GM23248 (cell line): ENCODE data around the gene LHB. TPM values are rescaled to one million over a fixed set of nuclear protein-coding genes. Genes with fewer than 3 reads are reported as not detected.

Experiments
- DNase-seq: peaks from one replicate; pipeline ENCODE4 v3.0.0-alpha.2; 2015
- H2AFZ ChIP-seq: fragments of 200-600 bp; sonication (generic); 2 replicates; pipeline ENCODE4 v1.6.1; 2016; ENCODE audit warnings: antibody characterized with exemption
- H3F3A ChIP-seq: fragments of 200-600 bp; sonication (generic); 2 replicates; pipeline ENCODE4 v1.6.1; 2016; ENCODE audit warnings: mild to moderate bottlenecking, antibody characterized with exemption, mixed run types; ENCODE audit not compliant: insufficient read depth
- H3K27ac ChIP-seq: fragments of 200-600 bp; sonication (generic); 2 replicates; pipeline ENCODE4 v1.5.1; 2016; ENCODE audit warnings: mild to moderate bottlenecking
- H3K27me3 ChIP-seq: fragments of 200-600 bp; sonication (generic); replicated peaks from 2 replicates; pipeline ENCODE4 v1.6.1; 2016; ENCODE audit warnings: mild to moderate bottlenecking; ENCODE audit not compliant: insufficient read depth
- H3K36me3 ChIP-seq: fragments of 200-600 bp; sonication (generic); 2 replicates; pipeline ENCODE4 v1.6.1; 2016; ENCODE audit warnings: low read depth, mild to moderate bottlenecking
- H3K4me1 ChIP-seq: fragments of 200-600 bp; sonication (generic); 2 replicates; pipeline ENCODE4 v1.6.1; 2016; ENCODE audit warnings: mild to moderate bottlenecking; ENCODE audit not compliant: insufficient read depth
- H3K4me2 ChIP-seq: fragments of 200-600 bp; sonication (generic); one replicate; pipeline ENCODE4 v1.6.1; 2016; ENCODE audit warnings: mild to moderate bottlenecking; ENCODE audit not compliant: unreplicated experiment
- H3K4me3 ChIP-seq: fragments of 200-600 bp; sonication (generic); 2 replicates; pipeline ENCODE4 v1.5.1; 2016; ENCODE audit warnings: mild to moderate bottlenecking
- H3K79me2 ChIP-seq: fragments of 200-600 bp; sonication (generic); 2 replicates; pipeline ENCODE4 v1.6.1; 2016; ENCODE audit warnings: mild to moderate bottlenecking; ENCODE audit not compliant: insufficient read depth
- H3K9ac ChIP-seq: fragments of 200-600 bp; sonication (generic); 2 replicates; pipeline ENCODE4 v1.6.1; 2016; ENCODE audit warnings: mild to moderate bottlenecking
- H3K9me2 ChIP-seq: fragments of 200-600 bp; sonication (generic); 2 replicates; pipeline ENCODE4 v1.6.1; 2016; ENCODE audit warnings: mixed run types, mild to moderate bottlenecking, moderate library complexity; ENCODE audit not compliant: insufficient read depth
- H3K9me3 ChIP-seq: fragments of 200-600 bp; sonication (generic); one replicate; pipeline ENCODE4 v1.6.1; 2017; ENCODE audit warnings: low read depth
- H4K20me1 ChIP-seq: fragments of 200-600 bp; sonication (generic); 2 replicates; pipeline ENCODE4 v1.6.0; 2016; ENCODE audit not compliant: insufficient read depth
- EZH2 ChIP-seq: fragments of 200-600 bp; sonication (generic); IDR thresholded peaks from 2 replicates; pipeline ENCODE4 v1.6.1; 2018; ENCODE audit warnings: antibody characterized with exemption, mild to moderate bottlenecking; ENCODE audit not compliant: insufficient read depth, poor library complexity, severe bottlenecking
- EZH2phosphoT487 ChIP-seq: fragments of 200-600 bp; sonication (generic); IDR thresholded peaks from 2 replicates; pipeline ENCODE4 v1.6.1; 2018; ENCODE audit warnings: antibody characterized with exemption, moderate library complexity, mild to moderate bottlenecking, low read depth; ENCODE audit not compliant: insufficient read depth
- WGBS, 2 experiments: methylation state at CpG; one replicate each; pipeline ENCODE4 v1.1.6; 2015 to 2017; ENCODE audit warnings: low lambda C conversion rate in 2 of 2, low coverage in 1 of 2; ENCODE audit errors: missing lambda C conversion rate in 2 of 2; 5-methylcytosine and 5-hydroxymethylcytosine counted together
- in situ Hi-C: fragments of 300-500 bp; cut with MboI; formaldehyde crosslinking; loops from 2 replicates; pipeline ENCODE4 v1.15.0; 2020
- polyA plus RNA-seq: library from polyadenylated mRNA; unstranded; fragments of >200 nt; fragmentation: Nextera tagmentation; extraction: Ambion mirVana; gene quantifications from 2 replicates; pipeline ENCODE4 v1.2.1, GENCODE V29; 2016
- total RNA-seq: library from RNA; depleted of rRNA; stranded (reverse); fragments of >200 nt; shearing (Covaris generic); gene quantifications from 2 replicates; pipeline ENCODE4 v1.2.3, GENCODE V29; 2014

LHB gene
- total and polyA plus RNA-seq, 2 experiments from 2014 or later, result 0.54 TPM; not detected in 1

DNA sequence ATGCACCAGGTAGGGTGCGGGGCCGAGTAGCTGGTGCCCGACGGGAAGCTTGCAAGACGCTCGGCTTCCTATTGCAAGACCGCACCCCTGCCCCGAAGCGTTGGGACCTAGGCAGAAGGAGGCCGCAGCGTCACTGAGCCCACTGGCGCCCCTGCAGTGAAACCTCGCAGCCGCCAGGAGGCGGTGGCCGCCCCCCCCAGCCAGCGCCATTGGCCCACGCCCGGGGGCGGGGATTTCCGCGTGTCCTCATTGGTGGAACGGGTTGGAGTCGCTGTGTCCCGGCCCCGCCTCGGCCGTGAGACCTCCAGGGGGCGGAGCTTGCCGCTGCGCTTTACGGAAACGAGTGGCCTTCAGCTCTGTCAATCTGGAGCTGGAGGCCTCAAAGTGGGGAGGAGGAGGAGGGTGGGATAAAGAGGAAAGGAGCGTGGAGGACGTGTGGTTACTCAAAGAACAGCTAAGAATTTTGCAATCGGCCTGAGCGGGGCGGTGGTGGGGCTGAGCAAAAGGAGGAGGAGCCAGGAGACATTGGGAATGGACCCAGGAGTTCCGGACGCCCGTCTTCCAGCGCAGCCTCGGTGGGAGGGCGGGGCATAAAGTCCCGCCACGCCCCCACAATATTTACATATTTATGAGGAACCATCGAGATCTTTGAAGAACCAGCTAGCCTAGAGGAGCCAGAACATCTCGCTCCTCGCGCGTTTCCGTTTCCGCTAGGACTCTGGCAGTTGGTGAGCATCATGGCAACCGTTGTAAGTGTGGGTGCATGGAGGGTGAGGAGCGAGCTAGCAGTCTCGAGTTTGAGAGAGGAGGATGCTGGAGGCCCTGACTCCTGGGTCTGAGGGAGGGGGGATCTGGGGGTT lies 23.5 kb downstream of the LHB start, which contains the start of the genes GYS1 and RUVBL2:
TSS of gene GYS1 (minus strand) at position 135 of the 860 bp plus-strand sequence. CDS start 197 bp downstream, outside the sequence.
TSS of gene RUVBL2 (plus strand) at position 713 of the 860 bp plus-strand sequence. CDS start at position 738, 25 bp downstream.
- Histone ChIP-seq H3K9me3 (no peaks in the 10 kb centered on the region), H3K9me2 (no peaks in the 10 kb centered on the region), H3F3A (0 out of 2 replicates have a peak, but pooled peaks cover 2% of the 10 kb centered on the region), H3K36me3 (peaks cover 3% of the 10 kb centered on the region; the same call in 1 of the 2 replicates), H3K27ac (peak within 1 kb of the TSS; percentile 96), H3K4me2 (peak within 1 kb of the TSS; percentile 92), H3K4me3 (peak within 1 kb of the TSS; percentile 97), H3K27me3 (no peaks in the 10 kb centered on the region), H4K20me1 (0 out of 2 replicates have a peak, but pooled peaks cover 4% of the 10 kb centered on the region), H3K79me2 (peaks cover 94% of the 10 kb centered on the region), H2AFZ (peak within 1 kb of the TSS; percentile 65), H3K4me1 (peaks cover 17% of the 10 kb centered on the region; the same call in 1 of the 2 replicates), H3K9ac (peak within 1 kb of the TSS; percentile 99)
- DNase-seq, result peak; percentile 100
- in situ Hi-C loops, result no loop called here
- no peak for TF ChIP-seq EZH2phosphoT487
- TF ChIP-seq EZH2, result no peak
- WGBS, 2 experiments, result 1 to 2% methylated on average over 51 to 55 of the region's 56 CpGs

DNA sequence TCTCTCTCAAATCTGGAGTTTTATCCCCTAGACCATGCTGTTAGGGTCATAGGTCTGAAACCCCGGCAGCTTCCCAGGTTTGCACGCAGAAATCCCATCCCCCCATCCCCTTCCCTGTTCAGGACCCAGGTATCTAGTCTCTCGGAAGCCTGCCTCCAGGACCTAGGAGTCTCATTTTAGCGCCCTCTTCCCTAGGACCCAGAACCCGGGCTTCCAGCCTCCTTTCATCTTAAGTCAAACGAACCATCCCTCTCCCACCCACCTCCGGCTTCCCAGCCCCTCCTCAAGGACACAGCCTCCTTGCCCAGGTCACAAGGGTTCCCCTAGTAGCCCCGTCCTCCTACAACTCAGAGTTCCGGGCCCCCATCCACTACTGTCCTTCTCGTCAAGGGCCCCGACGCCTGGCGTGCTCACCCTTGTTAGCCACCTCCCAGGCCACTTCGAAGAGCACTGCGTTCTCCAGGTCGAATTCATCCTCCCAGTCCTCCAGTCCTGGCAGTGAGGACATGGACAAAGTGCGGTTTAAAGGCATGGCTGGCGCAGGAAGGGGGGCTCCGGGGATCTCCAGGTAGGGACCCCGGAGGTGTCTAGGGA lies 24.2 kb downstream of the LHB start:
- Histone ChIP-seq H3K4me2 (peak overlapping the region; percentile 92), H2AFZ (peak overlapping the region; percentile 64), H3F3A (0 out of 2 replicates have a peak, but pooled peaks cover 5% of the 10 kb centered on the region), H3K9me3 (no peaks in the 10 kb centered on the region), H3K36me3 (peaks cover 9% of the 10 kb centered on the region; the same call in 1 of the 2 replicates), H3K27me3 (no peaks in the 10 kb centered on the region), H3K4me3 (peak overlapping the region; percentile 97), H3K4me1 (peaks cover 17% of the 10 kb centered on the region; the same call in 1 of the 2 replicates), H3K79me2 (peaks cover 92% of the 10 kb centered on the region), H3K27ac (peak overlapping the region; percentile 96), H4K20me1 (0 out of 2 replicates have a peak, but pooled peaks cover 4% of the 10 kb centered on the region), H3K9ac (peak overlapping the region; percentile 99), H3K9me2 (no peaks in the 10 kb centered on the region)
- TF ChIP-seq EZH2phosphoT487 (no peak), EZH2 (no peak)
- DNase-seq, result no peak
- in situ Hi-C loops, result no loop called here
- 1 to 2% methylated on average over 20 of the region's 20 CpGs for WGBS, 2 experiments

DNA sequence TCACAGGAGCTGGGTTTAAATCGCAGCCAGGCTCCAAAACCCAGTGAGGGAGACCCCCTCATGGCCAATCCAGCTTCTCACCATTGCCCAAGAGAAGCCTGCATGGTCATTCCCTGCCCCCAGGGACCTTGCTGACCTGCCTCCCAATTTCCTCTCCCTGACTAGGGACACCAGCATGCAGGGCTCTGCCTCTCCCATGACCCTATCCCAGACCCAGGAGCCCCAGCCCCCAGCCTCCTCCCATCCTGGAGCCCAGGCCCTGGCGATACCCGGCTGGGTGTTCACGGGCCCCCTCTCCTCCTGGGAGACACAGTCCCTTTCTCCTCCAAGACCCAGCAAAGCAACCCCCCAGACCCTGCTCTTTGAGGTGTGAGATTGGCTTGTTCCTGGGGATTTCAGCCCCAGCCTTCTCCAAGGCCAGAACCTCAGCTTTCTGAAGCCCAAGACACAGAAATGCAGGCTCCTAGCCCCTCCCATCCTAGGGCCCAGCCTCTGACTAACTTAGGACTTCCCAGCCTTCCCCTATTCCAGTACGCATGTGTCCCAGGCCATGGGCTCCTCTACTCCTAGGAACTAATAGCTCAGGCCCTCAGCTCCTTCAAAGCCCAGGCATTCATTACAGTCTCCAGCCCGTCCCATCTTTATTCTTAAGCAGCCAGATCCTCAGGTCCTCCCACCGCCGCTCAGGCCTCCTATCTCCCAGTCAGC lies 24.9 kb downstream of the LHB start:
- TF ChIP-seq EZH2, result no peak
- no peak for TF ChIP-seq EZH2phosphoT487
- H3K4me1 ChIP-seq, result peaks cover 17% of the 10 kb centered on the region; the same call in 1 of the 2 replicates
- H3K9ac ChIP-seq, result peak overlapping the region; percentile 99
- DNase-seq, result peak; percentile 92
- peak overlapping the region; percentile 96 for H3K27ac ChIP-seq
- 0 out of 2 replicates have a peak, but pooled peaks cover 4% of the 10 kb centered on the region for H4K20me1 ChIP-seq
- peaks cover 87% of the 10 kb centered on the region for H3K79me2 ChIP-seq
- peak overlapping the region; percentile 64 for H2AFZ ChIP-seq
- H3F3A ChIP-seq, result 0 out of 2 replicates have a peak, but pooled peaks cover 5% of the 10 kb centered on the region
- no peaks in the 10 kb centered on the region for H3K27me3 ChIP-seq
- H3K4me3 ChIP-seq, result peak overlapping the region; percentile 97
- peaks cover 14% of the 10 kb centered on the region; the same call in 1 of the 2 replicates for H3K36me3 ChIP-seq
- no peaks in the 10 kb centered on the region for H3K9me2 ChIP-seq
- 3% methylated on average over 7 to 8 of the region's 8 CpGs for WGBS, 2 experiments
- in situ Hi-C loops, result no loop called here
- H3K9me3 ChIP-seq, result no peaks in the 10 kb centered on the region
- H3K4me2 ChIP-seq, result peak overlapping the region; percentile 92
